Measurements from ENCODE around the gene UXS1. TPM values are rescaled to one million over a fixed set of nuclear protein-coding genes. Genes with fewer than 3 reads are reported as not detected.

UXS1 gene
- total RNA-seq, 1 donor from 2014 or later = 49.2 TPM

DNA sequence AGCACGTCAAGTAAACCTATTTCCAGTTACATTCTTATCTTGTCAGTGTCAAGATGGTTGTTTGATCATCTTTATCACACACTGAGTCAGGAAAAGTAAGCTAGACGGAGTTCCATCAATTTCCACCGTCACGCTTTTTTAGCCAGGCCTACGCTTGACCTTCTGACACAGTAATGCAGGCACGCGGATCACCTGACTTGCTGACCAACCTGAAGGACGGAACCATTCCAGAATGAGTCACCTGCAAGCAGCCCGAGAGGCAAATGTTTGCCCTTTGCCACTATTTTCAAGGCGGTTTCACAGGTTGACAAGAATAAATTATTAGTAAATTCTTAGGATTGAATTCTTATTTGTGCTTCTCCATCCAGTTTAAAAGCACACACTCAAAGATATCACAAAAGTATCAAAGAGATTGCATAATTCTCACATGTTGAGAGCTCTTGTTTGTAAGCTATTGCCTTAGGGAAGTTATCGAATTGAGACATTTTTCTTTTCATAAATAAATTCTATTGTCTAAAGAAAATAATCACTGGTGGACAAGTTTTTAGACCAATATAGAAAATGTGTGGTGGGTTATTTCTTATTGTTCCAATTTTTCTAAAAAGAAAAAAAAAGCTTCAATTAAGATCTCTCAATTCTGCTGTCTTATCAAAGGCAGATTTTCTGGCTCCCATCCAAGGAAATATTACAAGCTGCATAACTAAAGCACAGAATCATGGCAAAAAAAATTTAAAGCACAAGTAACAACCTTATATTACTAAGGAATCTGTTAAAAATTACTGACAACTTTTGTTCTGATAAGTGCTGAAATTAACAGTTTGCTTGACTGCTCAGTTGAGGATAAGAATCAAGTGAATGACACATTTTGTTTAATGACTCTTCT lies 31.9 kb downstream of the UXS1 start:
- FAIRE-seq = peak; percentile 5

DNA sequence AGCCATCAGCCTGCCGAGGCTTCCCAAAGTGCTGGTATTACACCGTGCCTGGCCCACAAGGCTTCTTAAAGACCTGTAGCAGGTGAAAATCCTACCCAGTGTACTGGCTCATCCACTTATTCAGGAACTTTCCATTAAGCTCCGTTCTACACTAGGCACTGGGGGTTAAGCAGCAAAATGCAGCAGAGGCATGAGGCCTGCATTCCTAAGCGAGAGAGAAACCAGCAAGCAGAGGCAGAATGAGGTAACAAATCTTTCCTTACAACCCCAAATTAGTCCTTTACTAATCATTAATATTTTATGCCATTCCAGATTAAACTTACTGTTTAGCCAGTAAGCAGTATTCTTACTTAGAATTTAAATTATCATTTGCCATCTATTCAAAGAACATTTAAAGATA lies 32.8 kb downstream of the UXS1 start:
- Histone ChIP-seq H3K4me3 (ENCODE audit: insufficient read depth, low read depth, low read length) (no peak overlapping the region), H3K4me1 (ENCODE audit: insufficient read depth, low read length) (peaks cover 7% of the 10 kb centered on the region), H3K79me2 (ENCODE audit: insufficient read depth, low read length) (no peaks in the 10 kb centered on the region), H4K20me1 (ENCODE audit: insufficient read depth, low read length) (peaks cover 14% of the 10 kb centered on the region), H3K27me3 (ENCODE audit: insufficient read depth, low read length) (no peaks in the 10 kb centered on the region), H3K9ac (ENCODE audit: low read length) (no peak overlapping the region), H3K27ac (ENCODE audit: low read depth, low read length) (no peak overlapping the region), H3K9me3 (ENCODE audit: insufficient read depth, low read depth, low read length) (no peaks in the 10 kb centered on the region), H3K36me3 (ENCODE audit: insufficient read depth, low read length) (peaks cover 4% of the 10 kb centered on the region), H2AFZ (ENCODE audit: low read depth, low read length) (no peak overlapping the region), H3K4me2 (ENCODE audit: low read length) (no peak overlapping the region)
- Mint-ChIP-seq H3K9me3 (ENCODE audit: unreplicated experiment) (no peaks in the 10 kb centered on the region), H3K4me1 (ENCODE audit: low read depth, unreplicated experiment) (peaks cover 32% of the 10 kb centered on the region), H3K4me3 (ENCODE audit: unreplicated experiment) (no peak overlapping the region), H3K27ac (ENCODE audit: unreplicated experiment) (no peak overlapping the region), H3K36me3 (ENCODE audit: low read depth, unreplicated experiment) (peaks cover 12% of the 10 kb centered on the region), H3K27me3 (ENCODE audit: low read depth, unreplicated experiment) (no peaks in the 10 kb centered on the region)
- TF ChIP-seq, protein P1, sequence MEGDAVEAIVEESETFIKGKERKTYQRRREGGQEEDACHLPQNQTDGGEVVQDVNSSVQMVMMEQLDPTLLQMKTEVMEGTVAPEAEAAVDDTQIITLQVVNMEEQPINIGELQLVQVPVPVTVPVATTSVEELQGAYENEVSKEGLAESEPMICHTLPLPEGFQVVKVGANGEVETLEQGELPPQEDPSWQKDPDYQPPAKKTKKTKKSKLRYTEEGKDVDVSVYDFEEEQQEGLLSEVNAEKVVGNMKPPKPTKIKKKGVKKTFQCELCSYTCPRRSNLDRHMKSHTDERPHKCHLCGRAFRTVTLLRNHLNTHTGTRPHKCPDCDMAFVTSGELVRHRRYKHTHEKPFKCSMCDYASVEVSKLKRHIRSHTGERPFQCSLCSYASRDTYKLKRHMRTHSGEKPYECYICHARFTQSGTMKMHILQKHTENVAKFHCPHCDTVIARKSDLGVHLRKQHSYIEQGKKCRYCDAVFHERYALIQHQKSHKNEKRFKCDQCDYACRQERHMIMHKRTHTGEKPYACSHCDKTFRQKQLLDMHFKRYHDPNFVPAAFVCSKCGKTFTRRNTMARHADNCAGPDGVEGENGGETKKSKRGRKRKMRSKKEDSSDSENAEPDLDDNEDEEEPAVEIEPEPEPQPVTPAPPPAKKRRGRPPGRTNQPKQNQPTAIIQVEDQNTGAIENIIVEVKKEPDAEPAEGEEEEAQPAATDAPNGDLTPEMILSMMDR (IDR thresholded peaks at IDR 0.05; ENCODE audit: insufficient read depth, low read depth, low read length) = no peak
- FAIRE-seq (no peak), DNase-seq (ENCODE audit: low read depth) (no peak)

More for the DNA sequence above, 31.9 kb downstream of the UXS1 start:
- Histone ChIP-seq H3K4me2 (ENCODE audit: low read length) (no peak overlapping the region), H4K20me1 (ENCODE audit: insufficient read depth, low read length) (peaks cover 22% of the 10 kb centered on the region), H2AFZ (ENCODE audit: low read depth, low read length) (no peak overlapping the region), H3K9me3 (ENCODE audit: insufficient read depth, low read depth, low read length) (no peaks in the 10 kb centered on the region), H3K79me2 (ENCODE audit: insufficient read depth, low read length) (no peaks in the 10 kb centered on the region), H3K27ac (ENCODE audit: low read depth, low read length) (no peak overlapping the region), H3K9ac (ENCODE audit: low read length) (no peak overlapping the region), H3K4me1 (ENCODE audit: insufficient read depth, low read length) (no peaks in the 10 kb centered on the region), H3K27me3 (ENCODE audit: insufficient read depth, low read length) (no peaks in the 10 kb centered on the region), H3K36me3 (ENCODE audit: insufficient read depth, low read length) (peaks cover 4% of the 10 kb centered on the region), H3K4me3 (ENCODE audit: insufficient read depth, low read depth, low read length) (no peak overlapping the region)
- peak; percentile 25 for DNase-seq (ENCODE audit: low read depth)
- Mint-ChIP-seq H3K4me3 (ENCODE audit: unreplicated experiment) (no peak overlapping the region), H3K27me3 (ENCODE audit: low read depth, unreplicated experiment) (no peaks in the 10 kb centered on the region), H3K9me3 (ENCODE audit: unreplicated experiment) (no peaks in the 10 kb centered on the region), H3K4me1 (ENCODE audit: low read depth, unreplicated experiment) (peaks cover 38% of the 10 kb centered on the region), H3K36me3 (ENCODE audit: low read depth, unreplicated experiment) (peaks cover 12% of the 10 kb centered on the region), H3K27ac (ENCODE audit: unreplicated experiment) (peak overlapping the region; percentile 41)
- TF ChIP-seq, protein P1 (IDR thresholded peaks at IDR 0.05; ENCODE audit: insufficient read depth, low read depth, low read length) = no peak
- TF ChIP-seq EZH2 (IDR thresholded peaks at IDR 0.05; ENCODE audit: insufficient read depth, low read length) = no peak

DNA sequence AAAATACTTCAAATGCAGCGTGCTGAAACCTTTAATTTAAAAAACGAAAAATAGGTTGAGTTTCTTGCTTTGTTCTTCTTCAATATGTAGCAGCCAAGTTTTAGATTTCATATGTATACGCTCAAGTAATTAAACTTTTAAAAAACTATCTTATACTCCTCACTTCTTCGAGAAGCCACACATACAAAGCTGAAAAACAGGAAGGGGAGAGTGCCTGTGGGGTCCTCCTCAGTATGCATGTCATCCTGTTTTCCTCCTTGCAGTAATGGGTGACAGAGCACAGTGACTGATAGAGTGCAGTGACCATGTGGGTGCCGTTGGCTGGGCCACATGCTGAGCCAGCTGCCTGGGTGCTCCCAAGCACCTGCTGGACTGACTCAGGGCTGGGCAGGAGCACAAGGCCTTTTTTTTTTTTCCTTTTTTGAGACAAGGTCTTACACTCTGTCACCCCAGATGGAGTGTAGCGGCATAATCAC lies 33.3 kb downstream of the UXS1 start:
- no peak for FAIRE-seq

More for the DNA sequence above, 33.3 kb downstream of the UXS1 start:
- no peak for DNase-seq (ENCODE audit: low read depth)
- Histone ChIP-seq H3K27me3 (ENCODE audit: insufficient read depth, low read length) (no peaks in the 10 kb centered on the region), H3K4me3 (ENCODE audit: insufficient read depth, low read depth, low read length) (no peak overlapping the region), H4K20me1 (ENCODE audit: insufficient read depth, low read length) (peaks cover 14% of the 10 kb centered on the region), H3K4me2 (ENCODE audit: low read length) (no peak overlapping the region), H3K4me1 (ENCODE audit: insufficient read depth, low read length) (peaks cover 10% of the 10 kb centered on the region), H2AFZ (ENCODE audit: low read depth, low read length) (no peak overlapping the region), H3K9ac (ENCODE audit: low read length) (no peak overlapping the region), H3K9me3 (ENCODE audit: insufficient read depth, low read depth, low read length) (no peaks in the 10 kb centered on the region), H3K36me3 (ENCODE audit: insufficient read depth, low read length) (peaks cover 4% of the 10 kb centered on the region), H3K79me2 (ENCODE audit: insufficient read depth, low read length) (no peaks in the 10 kb centered on the region), H3K27ac (ENCODE audit: low read depth, low read length) (no peak overlapping the region)
- Mint-ChIP-seq H3K9me3 (ENCODE audit: unreplicated experiment) (no peaks in the 10 kb centered on the region), H3K27ac (ENCODE audit: unreplicated experiment) (no peak overlapping the region), H3K4me1 (ENCODE audit: low read depth, unreplicated experiment) (peaks cover 32% of the 10 kb centered on the region), H3K4me3 (ENCODE audit: unreplicated experiment) (no peak overlapping the region), H3K27me3 (ENCODE audit: low read depth, unreplicated experiment) (no peaks in the 10 kb centered on the region), H3K36me3 (ENCODE audit: low read depth, unreplicated experiment) (peaks cover 15% of the 10 kb centered on the region)
- TF ChIP-seq, protein P1 (IDR thresholded peaks at IDR 0.05; ENCODE audit: insufficient read depth, low read depth, low read length) = no peak
- no peak for TF ChIP-seq EZH2 (IDR thresholded peaks at IDR 0.05; ENCODE audit: insufficient read depth, low read length)
